ENCODE measurements around the gene GALNT2.

Gene GALNT2

GRCh38 chr1:230074270-230074669 is 7.2 kb downstream of the GALNT2 start:
- H3F3A ChIP-seq (ENCODE audit: insufficient read depth, low read length): no peaks in the 10 kb centered on the region; the same call in 1 of the 2 replicates
- H3K4me1 ChIP-seq (ENCODE audit: low read length): 0 out of 2 replicates have a peak, but pooled peaks cover 5% of the 10 kb centered on the region
- peaks cover 12% of the 10 kb centered on the region; the same call in 1 of the 2 replicates for H4K20me1 ChIP-seq (ENCODE audit: insufficient read depth, low read length)
- no peak overlapping the region for H3K27ac ChIP-seq (ENCODE audit: low read length)
- H3K9ac ChIP-seq (ENCODE audit: low read length): no peak overlapping the region
- no peak overlapping the region for H3K4me2 ChIP-seq (ENCODE audit: low read depth, low read length)
- DNase-seq: no peak
- no peak overlapping the region for H3K4me3 ChIP-seq (ENCODE audit: low read length)
- no peaks in the 10 kb centered on the region for H3K9me3 ChIP-seq (replicated peaks; ENCODE audit: insufficient read depth, low read length)
- no peaks in the 10 kb centered on the region for H3K9me2 ChIP-seq (replicated peaks; ENCODE audit: insufficient read depth, low read length)
- peaks cover 100% of the 10 kb centered on the region for H3K79me2 ChIP-seq (ENCODE audit: low read length)
- H3K36me3 ChIP-seq (replicated peaks; ENCODE audit: insufficient read depth, low read length): no peaks in the 10 kb centered on the region
- H3K27me3 ChIP-seq (replicated peaks; ENCODE audit: insufficient read depth, low read length): no peaks in the 10 kb centered on the region
- TF ChIP-seq EZH2phosphoT487 (IDR thresholded peaks at IDR 0.05; ENCODE audit: low read length): no peak
- TF ChIP-seq, protein P1, sequence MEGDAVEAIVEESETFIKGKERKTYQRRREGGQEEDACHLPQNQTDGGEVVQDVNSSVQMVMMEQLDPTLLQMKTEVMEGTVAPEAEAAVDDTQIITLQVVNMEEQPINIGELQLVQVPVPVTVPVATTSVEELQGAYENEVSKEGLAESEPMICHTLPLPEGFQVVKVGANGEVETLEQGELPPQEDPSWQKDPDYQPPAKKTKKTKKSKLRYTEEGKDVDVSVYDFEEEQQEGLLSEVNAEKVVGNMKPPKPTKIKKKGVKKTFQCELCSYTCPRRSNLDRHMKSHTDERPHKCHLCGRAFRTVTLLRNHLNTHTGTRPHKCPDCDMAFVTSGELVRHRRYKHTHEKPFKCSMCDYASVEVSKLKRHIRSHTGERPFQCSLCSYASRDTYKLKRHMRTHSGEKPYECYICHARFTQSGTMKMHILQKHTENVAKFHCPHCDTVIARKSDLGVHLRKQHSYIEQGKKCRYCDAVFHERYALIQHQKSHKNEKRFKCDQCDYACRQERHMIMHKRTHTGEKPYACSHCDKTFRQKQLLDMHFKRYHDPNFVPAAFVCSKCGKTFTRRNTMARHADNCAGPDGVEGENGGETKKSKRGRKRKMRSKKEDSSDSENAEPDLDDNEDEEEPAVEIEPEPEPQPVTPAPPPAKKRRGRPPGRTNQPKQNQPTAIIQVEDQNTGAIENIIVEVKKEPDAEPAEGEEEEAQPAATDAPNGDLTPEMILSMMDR (IDR thresholded peaks at IDR 0.05; ENCODE audit: low read length): no peak
- TF ChIP-seq EZH2 (optimal IDR thresholded peaks at IDR 0.05; ENCODE audit: low read depth, low read length): no peak
- H2AFZ ChIP-seq (ENCODE audit: low read length): no peak overlapping the region

DNA sequence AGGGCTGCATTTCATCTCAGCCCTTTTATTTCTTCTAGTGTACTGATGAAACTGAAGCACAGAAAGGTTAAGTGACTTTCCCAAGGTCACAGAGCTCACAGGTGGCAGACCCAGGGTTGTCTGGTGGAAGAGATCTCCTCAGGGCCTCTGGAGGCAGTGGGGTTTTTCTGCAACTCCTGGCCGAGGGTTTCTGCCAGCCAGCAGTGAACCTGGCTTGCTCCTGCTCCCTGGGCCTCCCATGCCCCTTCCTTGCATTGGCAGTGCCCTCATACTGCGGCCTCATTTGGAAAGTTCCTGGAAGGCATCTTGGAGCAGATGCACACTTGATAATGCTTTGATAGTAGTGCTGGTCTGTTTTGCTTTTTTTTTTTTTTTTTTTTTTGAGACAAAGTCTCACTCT is 7.7 kb downstream of the GALNT2 start:
- Histone ChIP-seq H3K9me3 (replicated peaks; ENCODE audit: insufficient read depth, low read length) (no peaks in the 10 kb centered on the region), H2AFZ (ENCODE audit: low read length) (no peak overlapping the region), H3K4me2 (ENCODE audit: low read depth, low read length) (no peak overlapping the region), H3K4me1 (ENCODE audit: low read length) (0 out of 2 replicates have a peak, but pooled peaks cover under 1% of the 10 kb centered on the region), H3K36me3 (replicated peaks; ENCODE audit: insufficient read depth, low read length) (no peaks in the 10 kb centered on the region), H3K9me2 (replicated peaks; ENCODE audit: insufficient read depth, low read length) (no peaks in the 10 kb centered on the region), H3K79me2 (ENCODE audit: low read length) (peaks cover 100% of the 10 kb centered on the region), H3K27ac (ENCODE audit: low read length) (no peak overlapping the region), H3K27me3 (replicated peaks; ENCODE audit: insufficient read depth, low read length) (no peaks in the 10 kb centered on the region), H3F3A (ENCODE audit: insufficient read depth, low read length) (no peaks in the 10 kb centered on the region; the same call in 1 of the 2 replicates), H4K20me1 (ENCODE audit: insufficient read depth, low read length) (peaks cover 12% of the 10 kb centered on the region; the same call in 1 of the 2 replicates), H3K4me3 (ENCODE audit: low read length) (no peak overlapping the region), H3K9ac (ENCODE audit: low read length) (no peak overlapping the region)
- DNase-seq: no peak
- TF ChIP-seq EZH2phosphoT487 (IDR thresholded peaks at IDR 0.05; ENCODE audit: low read length) (no peak), EZH2 (optimal IDR thresholded peaks at IDR 0.05; ENCODE audit: low read depth, low read length) (no peak)
- TF ChIP-seq, protein P1 (IDR thresholded peaks at IDR 0.05; ENCODE audit: low read length): no peak

GRCh38 chr1:230076121-230076520 is 9.1 kb downstream of the GALNT2 start:
- H3K27ac ChIP-seq (ENCODE audit: low read length): no peak overlapping the region

More at GRCh38 chr1:230076121-230076520, 9.1 kb downstream of the GALNT2 start:
- no peaks in the 10 kb centered on the region for H3K4me1 ChIP-seq (ENCODE audit: low read length)
- H3K36me3 ChIP-seq (replicated peaks; ENCODE audit: insufficient read depth, low read length): no peaks in the 10 kb centered on the region
- no peak overlapping the region for H3K4me2 ChIP-seq (ENCODE audit: low read depth, low read length)
- H3K9me2 ChIP-seq (replicated peaks; ENCODE audit: insufficient read depth, low read length): no peaks in the 10 kb centered on the region
- H2AFZ ChIP-seq (ENCODE audit: low read length): no peak overlapping the region
- peaks cover 100% of the 10 kb centered on the region for H3K79me2 ChIP-seq (ENCODE audit: low read length)
- no peak for DNase-seq
- H3K4me3 ChIP-seq (ENCODE audit: low read length): no peak overlapping the region
- peaks cover 8% of the 10 kb centered on the region; the same call in 1 of the 2 replicates for H4K20me1 ChIP-seq (ENCODE audit: insufficient read depth, low read length)
- H3K27me3 ChIP-seq (replicated peaks; ENCODE audit: insufficient read depth, low read length): no peaks in the 10 kb centered on the region
- TF ChIP-seq, protein P1 (IDR thresholded peaks at IDR 0.05; ENCODE audit: low read length): no peak
- TF ChIP-seq EZH2 (optimal IDR thresholded peaks at IDR 0.05; ENCODE audit: low read depth, low read length) (no peak), EZH2phosphoT487 (IDR thresholded peaks at IDR 0.05; ENCODE audit: low read length) (no peak)
- no peaks in the 10 kb centered on the region; the same call in 1 of the 2 replicates for H3F3A ChIP-seq (ENCODE audit: insufficient read depth, low read length)
- no peak overlapping the region for H3K9ac ChIP-seq (ENCODE audit: low read length)
- H3K9me3 ChIP-seq (replicated peaks; ENCODE audit: insufficient read depth, low read length): no peaks in the 10 kb centered on the region

Data from MM.1S (cell line).